Esophagus muscularis mucosa (tissue), 4 donors: ENCODE results near the gene CD7.

ENCODE experiments used
- EP300 ChIP-seq: sonication (generic); formaldehyde crosslinking; IDR thresholded peaks from one replicate; pipeline ENCODE4 v1.6.1; 2017; ENCODE audit warnings: antibody characterized with exemption
- POLR2A ChIP-seq: fragments of 450-650 bp; IDR thresholded peaks from one replicate; pipeline ENCODE4 v1.6.1; 2017; ENCODE audit warnings: antibody characterized with exemption, moderate library complexity, mild to moderate bottlenecking, low read depth
- POLR2AphosphoS5 ChIP-seq, 2 donors: sonication (generic); formaldehyde crosslinking; IDR thresholded peaks; one replicate each; pipeline ENCODE4 v1.6.1; 2017; ENCODE audit warnings: antibody characterized with exemption in 2 of 2
- TF ChIP-seq, protein P1 (sequence below), 3 experiments: fragments of 200-600 bp in 2 of 3; fragments of 450-650 bp in 1 of 3; sonication (generic) in 2 of 3; IDR thresholded peaks; one replicate each; pipeline ENCODE4 v1.5.1; 2017 to 2019; ENCODE audit warnings: antibody characterized with exemption in 3 of 3, mild to moderate bottlenecking in 2 of 3, moderate library complexity in 1 of 3

DNA sequence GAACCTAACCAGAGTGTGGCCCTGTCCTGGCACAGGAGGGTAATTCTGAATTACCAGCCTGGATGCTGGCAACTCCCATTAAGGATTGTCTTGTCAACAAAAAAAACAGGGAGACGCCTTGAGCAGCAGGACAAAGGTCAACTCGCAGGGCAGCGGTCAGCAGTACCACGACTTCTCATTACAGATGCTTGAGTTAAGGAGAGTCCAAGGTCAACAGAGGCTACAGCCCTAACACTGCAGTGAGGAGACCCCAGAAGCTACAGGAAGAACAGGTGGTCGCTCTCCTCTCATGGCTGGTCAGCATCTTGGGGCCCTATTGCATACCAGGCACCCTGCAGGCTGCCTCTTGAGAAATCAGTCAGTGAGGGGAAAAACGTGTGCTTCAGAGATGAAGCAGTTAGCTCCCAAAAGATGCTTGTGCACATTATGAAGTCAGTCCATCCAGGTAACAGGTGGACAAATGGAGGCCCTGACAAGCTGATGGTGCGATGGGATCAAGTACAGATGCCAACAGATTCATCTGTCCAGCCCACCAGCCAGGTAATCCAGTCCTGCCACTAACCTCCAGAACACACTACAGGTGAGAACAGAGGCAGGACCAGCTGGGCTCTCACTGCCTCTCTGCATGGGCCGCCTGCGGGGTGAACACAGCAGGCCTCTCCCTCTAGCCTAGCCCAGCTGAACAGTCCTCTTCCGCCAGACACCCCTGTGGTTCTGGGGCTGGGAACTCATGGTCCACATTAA, 48.1 kb downstream of the CD7 start:
- TF ChIP-seq POLR2A (no peak), POLR2AphosphoS5 (IDR thresholded peaks at IDR 0.05) (no peak), EP300 (no peak)
- TF ChIP-seq, protein P1, sequence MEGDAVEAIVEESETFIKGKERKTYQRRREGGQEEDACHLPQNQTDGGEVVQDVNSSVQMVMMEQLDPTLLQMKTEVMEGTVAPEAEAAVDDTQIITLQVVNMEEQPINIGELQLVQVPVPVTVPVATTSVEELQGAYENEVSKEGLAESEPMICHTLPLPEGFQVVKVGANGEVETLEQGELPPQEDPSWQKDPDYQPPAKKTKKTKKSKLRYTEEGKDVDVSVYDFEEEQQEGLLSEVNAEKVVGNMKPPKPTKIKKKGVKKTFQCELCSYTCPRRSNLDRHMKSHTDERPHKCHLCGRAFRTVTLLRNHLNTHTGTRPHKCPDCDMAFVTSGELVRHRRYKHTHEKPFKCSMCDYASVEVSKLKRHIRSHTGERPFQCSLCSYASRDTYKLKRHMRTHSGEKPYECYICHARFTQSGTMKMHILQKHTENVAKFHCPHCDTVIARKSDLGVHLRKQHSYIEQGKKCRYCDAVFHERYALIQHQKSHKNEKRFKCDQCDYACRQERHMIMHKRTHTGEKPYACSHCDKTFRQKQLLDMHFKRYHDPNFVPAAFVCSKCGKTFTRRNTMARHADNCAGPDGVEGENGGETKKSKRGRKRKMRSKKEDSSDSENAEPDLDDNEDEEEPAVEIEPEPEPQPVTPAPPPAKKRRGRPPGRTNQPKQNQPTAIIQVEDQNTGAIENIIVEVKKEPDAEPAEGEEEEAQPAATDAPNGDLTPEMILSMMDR (IDR thresholded peaks at IDR 0.05): no peak
